ENCODE measurements around the gene C3orf62.
"Not testable (repeated sequence)": the region's sequence is repeated elsewhere in the genome, so short reads cannot be mapped to it uniquely, and the experiment has no call there.

Gene C3orf62

GRCh38 chr3:49237344-49237743 lies 39.7 kb downstream of the C3orf62 start:
- Histone ChIP-seq H3K9me3 (no peaks in the 10 kb centered on the region), H3K36me3 (no peaks in the 10 kb centered on the region)
- no peak for TF ChIP-seq CTCF (IDR thresholded peaks at IDR 0.05; ENCODE audit: low read depth, low read length)

GRCh38 chr3:49236226-49236625 lies 40.8 kb downstream of the C3orf62 start:
- Histone ChIP-seq H3K9me3 (no peaks in the 10 kb centered on the region), H3K4me1 (no peaks in the 10 kb centered on the region), H3K4me3 (ENCODE audit: low read depth, low read length) (no peak overlapping the region), H3K36me3 (no peaks in the 10 kb centered on the region), H3K27me3 (no peaks in the 10 kb centered on the region)
- DNase-seq, result no peak
- no peak for TF ChIP-seq CTCF (IDR thresholded peaks at IDR 0.05; ENCODE audit: low read depth, low read length)

More at GRCh38 chr3:49237344-49237743, 39.7 kb downstream of the C3orf62 start:
- Histone ChIP-seq H3K4me1 (no peaks in the 10 kb centered on the region), H3K27me3 (no peaks in the 10 kb centered on the region), H3K4me3 (ENCODE audit: low read depth, low read length) (no peak overlapping the region)
- DNase-seq, result no peak

GRCh38 chr3:49228817-49229216 lies 48.2 kb downstream of the C3orf62 start:
- not testable (repeated sequence) for H3K9me3 ChIP-seq; H3K27me3 ChIP-seq; H3K4me1 ChIP-seq; H3K4me3 ChIP-seq (ENCODE audit: low read depth, low read length); H3K36me3 ChIP-seq; DNase-seq

- DNase-seq, result no peak
- TF ChIP-seq CTCF (IDR thresholded peaks at IDR 0.05; ENCODE audit: low read depth, low read length), result no peak
- H3K27me3 ChIP-seq, result no peaks in the 10 kb centered on the region
- no peaks in the 10 kb centered on the region for H3K4me1 ChIP-seq
- H3K4me3 ChIP-seq (ENCODE audit: low read depth, low read length), result no peak overlapping the region
- no peaks in the 10 kb centered on the region for H3K36me3 ChIP-seq
- no peaks in the 10 kb centered on the region for H3K9me3 ChIP-seq
Observed at GRCh38 chr3:49222002-49222401, 55.0 kb downstream of the C3orf62 start.

- not testable (repeated sequence) for H3K4me3 ChIP-seq (ENCODE audit: low read depth, low read length); H3K27me3 ChIP-seq; H3K36me3 ChIP-seq; DNase-seq; H3K4me1 ChIP-seq; H3K9me3 ChIP-seq
Observed at GRCh38 chr3:49220985-49221563, 56.0 kb downstream of the C3orf62 start.

- no peaks in the 10 kb centered on the region for H3K4me1 ChIP-seq
- H3K9me3 ChIP-seq, result no peaks in the 10 kb centered on the region
- no peak for DNase-seq
- no peaks in the 10 kb centered on the region for H3K36me3 ChIP-seq
- TF ChIP-seq CTCF (IDR thresholded peaks at IDR 0.05; ENCODE audit: low read depth, low read length), result no peak
- no peak overlapping the region for H3K4me3 ChIP-seq (ENCODE audit: low read depth, low read length)
- no peaks in the 10 kb centered on the region for H3K27me3 ChIP-seq
Observed at GRCh38 chr3:49219132-49219531, 57.9 kb downstream of the C3orf62 start.

Measured in BE2C (cell line).